Adrenal gland (tissue), 12 donors: ENCODE results near the gene IL6R. TPM values are rescaled to one million over a fixed set of nuclear protein-coding genes. Genes with fewer than 3 reads are reported as not detected.

Source experiments
- DNase-seq, 7 donors: peaks; one replicate each; pipeline ENCODE4 v3.0.0-alpha.2; 2019 to 2020
- H3K27ac ChIP-seq, 5 donors: fragments of 200-600 bp; sonication (generic) in 4 of 5; 1 replicate in 3 of 5; 2 replicates in 2 of 5; pipeline versions ENCODE4 v1.5.1 to v1.8.0; 2016 to 2020; ENCODE audit warnings: mild to moderate bottlenecking in 1 of 5
- H3K27me3 ChIP-seq: fragments of 200-600 bp; 2 replicates; pipeline ENCODE4 v1.8.0; 2021
- H3K36me3 ChIP-seq, 2 donors: fragments of 200-600 bp; replicated peaks in 1 of 2; 1 replicate in 1 of 2; 2 replicates in 1 of 2; pipeline versions ENCODE4 v1.5.1 to v1.8.0; 2018 to 2022
- H3K4me1 ChIP-seq, 2 donors: fragments of 200-600 bp; replicated peaks in 1 of 2; 1 replicate in 1 of 2; 2 replicates in 1 of 2; pipeline versions ENCODE4 v1.5.1 to v1.8.0; 2018 to 2021
- H3K4me3 ChIP-seq, 4 donors: fragments of 200-600 bp; sonication (generic) in 3 of 4; one replicate each; pipeline ENCODE4 v1.5.1; 2016 to 2018
- H3K9me3 ChIP-seq, 3 donors: fragments of 200-600 bp; sonication (generic) in 1 of 3; replicated peaks in 1 of 3; 1 replicate in 2 of 3; 2 replicates in 1 of 3; pipeline versions ENCODE4 v1.5.1 to v1.8.0; 2016 to 2021
- POLR2A ChIP-seq, 2 donors: fragments of 450-650 bp; IDR thresholded peaks; one replicate each; pipeline ENCODE4 v1.6.1; 2017; ENCODE audit warnings: antibody characterized with exemption in 2 of 2, mild to moderate bottlenecking in 2 of 2, moderate library complexity in 1 of 2
- WGBS, 4 donors: extraction: QIAGEN DNeasy Blood & Tissue Kit in 2 of 4; methylation state at CpG; one replicate each; pipeline versions ENCODE4 v1.1.5 to v1.1.7; 2013 to 2017; 5-methylcytosine and 5-hydroxymethylcytosine counted together
- intact Hi-C, 2 donors: fragments of 100-400 bp; cut with DNase I; formaldehyde crosslinking; loops; one replicate each; pipeline versions ENCODE4 v1.14.1 to v1.15.0; 2022 to 2023
- polyA plus RNA-seq, 3 donors: library from polyadenylated mRNA; stranded (reverse); fragments of 200-250 nt in 2 of 3; fragments of 350-450 nt in 1 of 3; fragmentation: Illumina TruSeq in 1 of 3; extraction: RNeasy Lipid Tissue Mini Kit (QIAGEN cat#74804) in 1 of 3; gene quantifications; one replicate each; pipeline ENCODE4 v1.2.3, GENCODE V29; 2013 to 2014
- total RNA-seq, 9 donors: library from RNA; depleted of rRNA in 4 of 9; stranded (reverse); fragments of >200 nt in 4 of 9; fragments of 120-200 nt in 1 of 9; fragmentation: NEBNext Ultra II Directional in 1 of 9; extraction: Animal tissue kit (Norgen Biotek cat#: 25700) in 1 of 9; gene quantifications; one replicate each; pipeline versions ENCODE4 v1.1.0 to v1.2.4, GENCODE V29; 2013 to 2023
- TF ChIP-seq, protein P1 (sequence below), 6 experiments: fragments of 450-650 bp in 4 of 6; fragments of 200-600 bp in 2 of 6; sonication (generic) in 1 of 6; IDR thresholded peaks; 1 replicate in 5 of 6; 2 replicates in 1 of 6; pipeline versions ENCODE4 v1.5.1 to v1.8.0; 2016 to 2021; ENCODE audit warnings: antibody characterized with exemption in 6 of 6, mild to moderate bottlenecking in 2 of 6, moderate library complexity in 1 of 6
- donor health status: healthy with polysubstance abuse.
- donor health status: Bipolar disorder and iron deficiency.
- donor health status: DM: yes; HTN: yes; CAD: no.
- donor health status: DM: no; HTN: no; CAD: no.
- donor health status: DM: no; HTN: no; CAD: no.
- donor health status: DM: yes; HTN: yes; CAD: no.

Gene IL6R
- total and polyA plus RNA-seq, 12 donors: 4.4 to 43.0 (median 13.6) TPM

DNA sequence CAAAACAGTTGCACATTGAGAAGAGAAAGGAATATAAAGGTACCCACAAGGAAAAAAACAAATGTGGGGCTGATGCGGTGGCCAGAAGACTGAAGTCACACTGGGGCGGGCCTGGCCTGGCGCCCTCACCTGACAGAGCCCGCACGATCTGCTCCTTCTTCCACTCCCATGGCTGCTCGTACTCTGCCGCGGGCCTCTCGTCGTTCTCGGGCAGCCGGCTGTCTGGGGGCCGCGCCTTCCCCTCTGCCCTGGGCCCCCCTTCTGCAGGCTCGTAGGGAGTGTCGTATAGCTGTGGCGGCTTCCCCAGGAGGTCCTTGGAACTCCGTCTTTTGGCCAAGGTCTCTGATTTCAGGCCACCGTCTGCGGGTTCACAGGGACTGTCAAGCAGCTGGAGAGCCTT is 83.8 kb downstream of the IL6R start:
- peaks cover 0 to 19% of the 10 kb centered on the region in 2 donors for H3K36me3 ChIP-seq
- H3K27ac ChIP-seq: no peak overlapping the region
- DNase-seq: no peak
- intact Hi-C loops: loop anchor here in 1 of 2 donors (5.0 kb wide), 1 partner anchor 58 kb away; no protein-coding TSS in a partner anchor
- H3K9me3 ChIP-seq: no peaks in the 10 kb centered on the region
- no peak overlapping the region for H3K4me3 ChIP-seq
- TF ChIP-seq POLR2A (IDR thresholded peaks at IDR 0.05): no peak
- TF ChIP-seq, protein P1, sequence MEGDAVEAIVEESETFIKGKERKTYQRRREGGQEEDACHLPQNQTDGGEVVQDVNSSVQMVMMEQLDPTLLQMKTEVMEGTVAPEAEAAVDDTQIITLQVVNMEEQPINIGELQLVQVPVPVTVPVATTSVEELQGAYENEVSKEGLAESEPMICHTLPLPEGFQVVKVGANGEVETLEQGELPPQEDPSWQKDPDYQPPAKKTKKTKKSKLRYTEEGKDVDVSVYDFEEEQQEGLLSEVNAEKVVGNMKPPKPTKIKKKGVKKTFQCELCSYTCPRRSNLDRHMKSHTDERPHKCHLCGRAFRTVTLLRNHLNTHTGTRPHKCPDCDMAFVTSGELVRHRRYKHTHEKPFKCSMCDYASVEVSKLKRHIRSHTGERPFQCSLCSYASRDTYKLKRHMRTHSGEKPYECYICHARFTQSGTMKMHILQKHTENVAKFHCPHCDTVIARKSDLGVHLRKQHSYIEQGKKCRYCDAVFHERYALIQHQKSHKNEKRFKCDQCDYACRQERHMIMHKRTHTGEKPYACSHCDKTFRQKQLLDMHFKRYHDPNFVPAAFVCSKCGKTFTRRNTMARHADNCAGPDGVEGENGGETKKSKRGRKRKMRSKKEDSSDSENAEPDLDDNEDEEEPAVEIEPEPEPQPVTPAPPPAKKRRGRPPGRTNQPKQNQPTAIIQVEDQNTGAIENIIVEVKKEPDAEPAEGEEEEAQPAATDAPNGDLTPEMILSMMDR (IDR thresholded peaks at IDR 0.05): no peak
- no peaks in the 10 kb centered on the region for H3K27me3 ChIP-seq
- H3K4me1 ChIP-seq: peaks cover 0 to 20% of the 10 kb centered on the region in 2 donors
- 75 to 87% (median 79%) methylated on average over 8 to 20 of the region's 20 CpGs for WGBS, 4 donors

DNA sequence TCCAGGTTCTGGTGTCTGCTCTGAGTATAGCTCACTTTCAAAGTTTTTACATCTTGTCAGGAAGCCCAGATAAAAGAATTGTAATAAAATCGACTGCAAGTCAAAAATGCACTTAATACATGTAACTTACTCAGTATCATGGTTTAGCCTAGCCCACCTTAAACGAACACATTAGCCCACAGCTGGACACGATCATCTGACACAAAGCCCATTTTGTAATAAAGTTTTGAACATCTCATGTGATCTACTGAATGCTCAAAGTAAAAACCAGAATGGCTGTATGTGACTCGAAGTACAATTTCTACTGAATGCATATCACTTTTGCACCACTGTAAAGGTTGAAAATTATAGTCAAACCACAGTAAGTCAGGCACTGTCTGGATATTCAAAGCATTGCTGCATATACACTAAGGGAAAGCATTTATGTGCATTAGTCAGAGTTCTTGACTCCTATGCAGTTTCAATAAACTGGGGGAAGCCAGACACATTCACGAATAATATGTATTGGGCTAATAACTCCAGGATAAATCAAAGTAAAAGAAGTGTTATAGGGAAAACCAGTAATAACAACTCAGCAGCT is 84.6 kb downstream of the IL6R start:
- Histone ChIP-seq H3K9me3 (no peaks in the 10 kb centered on the region), H3K36me3 (peaks cover 0 to 19% of the 10 kb centered on the region in 2 donors), H3K27ac (no peak overlapping the region), H3K4me3 (no peak overlapping the region), H3K4me1 (peaks cover 0 to 22% of the 10 kb centered on the region in 2 donors), H3K27me3 (no peaks in the 10 kb centered on the region)
- no peak for TF ChIP-seq POLR2A (IDR thresholded peaks at IDR 0.05)
- TF ChIP-seq, protein P1 (IDR thresholded peaks at IDR 0.05): no peak
- intact Hi-C loops: loop anchor here in 1 of 2 donors (5.0 kb wide), 2 partner anchors 58 to 68 kb away; partner anchors contain the start of gene UBE2Q1
- DNase-seq: no peak
- WGBS, 4 donors: 68 to 75% (median 73%) methylated on average over 5 of the region's 5 CpGs

DNA sequence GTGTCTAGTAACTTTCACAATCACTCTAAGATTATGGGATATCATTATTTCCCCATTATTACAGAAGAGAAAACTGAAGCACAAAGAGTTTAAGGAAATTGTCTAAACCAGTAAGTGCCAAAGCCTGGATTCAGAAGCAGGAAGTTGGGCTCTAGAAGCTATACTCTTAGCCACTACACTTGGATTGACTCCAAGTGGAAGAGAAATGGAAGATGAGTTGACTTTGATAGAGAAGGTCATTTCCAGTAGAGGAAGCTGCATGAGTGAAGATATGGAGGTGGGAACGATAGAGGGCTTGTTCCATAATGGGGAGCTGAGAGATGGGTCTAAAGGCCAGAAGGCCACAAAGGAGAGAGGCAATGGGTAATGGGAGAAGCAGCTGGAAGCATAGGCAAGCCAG is 85.2 kb downstream of the IL6R start:
- Histone ChIP-seq H3K27ac (no peak overlapping the region), H3K27me3 (no peaks in the 10 kb centered on the region), H3K9me3 (no peaks in the 10 kb centered on the region), H3K4me3 (no peak overlapping the region), H3K36me3 (peaks cover 0 to 19% of the 10 kb centered on the region in 2 donors), H3K4me1 (peaks cover 0 to 27% of the 10 kb centered on the region in 2 donors)
- 44 to 70% (median 54%) methylated on average over 1 of the region's 1 CpG for WGBS, 4 donors
- DNase-seq: peak in 1 of 7 donors; percentile 12
- TF ChIP-seq, protein P1 (IDR thresholded peaks at IDR 0.05): no peak
- TF ChIP-seq POLR2A (IDR thresholded peaks at IDR 0.05): no peak
- intact Hi-C loops: loop anchor here in 1 of 2 donors (5.0 kb wide), 1 partner anchor 67 kb away; the partner anchor contains the start of gene UBE2Q1

DNA sequence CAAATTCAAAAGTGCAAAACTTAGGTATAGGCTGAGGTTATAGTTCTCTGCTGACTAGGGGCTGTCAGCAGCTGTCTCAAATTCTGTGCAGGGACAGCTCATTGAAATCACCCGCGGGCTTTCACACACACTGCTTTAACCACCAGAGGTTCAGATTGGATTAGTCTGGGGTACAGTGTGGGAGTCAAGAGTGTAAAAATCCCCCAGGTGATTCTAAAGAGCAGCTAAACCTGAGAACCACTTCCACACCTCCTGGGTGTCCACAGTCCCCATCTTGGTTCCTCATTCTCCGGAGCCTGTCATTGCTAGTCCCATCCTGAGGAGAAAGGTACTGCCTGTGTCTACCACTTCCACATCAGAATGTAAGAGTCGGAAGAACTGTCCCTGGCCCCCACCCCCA is 87.0 kb downstream of the IL6R start:
- intact Hi-C loops: loop anchor here in 1 of 2 donors (5.0 kb wide), 1 partner anchor 65 kb away; the partner anchor contains the start of gene UBE2Q1

More for the DNA sequence above, 87.0 kb downstream of the IL6R start:
- H3K4me1 ChIP-seq: peaks cover 9 to 32% of the 10 kb centered on the region in 2 donors
- TF ChIP-seq, protein P1 (IDR thresholded peaks at IDR 0.05): no peak
- TF ChIP-seq POLR2A (IDR thresholded peaks at IDR 0.05): no peak
- H3K36me3 ChIP-seq: peaks cover 0 to 9% of the 10 kb centered on the region in 2 donors
- DNase-seq: peak in 1 of 7 donors; percentile 2
- no peaks in the 10 kb centered on the region for H3K9me3 ChIP-seq
- WGBS, 4 donors: 75 to 93% (median 83%) methylated on average over 4 of the region's 4 CpGs
- H3K27me3 ChIP-seq: no peaks in the 10 kb centered on the region
- H3K4me3 ChIP-seq: no peak overlapping the region
- H3K27ac ChIP-seq: peak overlapping the region in 2 of 5 donors; percentile 13 to 15
